Dedifferentiated amniotic fluid mesenchymal stem cell (primary cell): ENCODE measurements around the gene UBXN1.
A peak's percentile ranks its signal among the peaks of the same experiment; 100 is the strongest.
"Not testable (repeated sequence)": the region's sequence is repeated elsewhere in the genome, so short reads cannot be mapped to it uniquely, and the experiment has no call there.

Experiments
- DNase-seq: peaks from one replicate; pipeline ENCODE4 v3.0.0-alpha.2; 2016; ENCODE audit errors: extremely low spot score

The UBXN1 gene

GRCh38 chr11:62708793-62709192, 29.9 kb upstream of the UBXN1 start:
- no peak for DNase-seq

DNA sequence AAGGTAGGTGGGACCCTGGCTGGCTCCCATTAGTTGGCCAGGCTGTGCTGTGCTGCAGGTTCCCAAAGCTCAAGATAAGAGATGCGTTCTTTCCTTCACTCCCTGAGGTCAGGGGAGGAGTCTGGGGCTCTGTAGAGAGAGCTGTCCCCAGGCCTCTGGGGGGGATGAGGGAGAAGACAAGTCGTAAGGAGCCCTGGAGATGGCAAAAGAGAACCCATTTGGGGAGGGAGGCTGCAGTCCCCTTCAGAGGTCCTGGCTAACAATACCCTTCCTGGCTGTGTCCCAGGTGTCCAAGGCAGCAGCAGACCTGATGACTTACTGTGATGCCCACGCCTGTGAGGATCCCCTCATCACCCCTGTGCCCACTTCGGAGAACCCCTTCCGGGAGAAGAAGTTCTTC, 29.5 kb upstream of the UBXN1 start:
- DNase-seq: no peak

DNA sequence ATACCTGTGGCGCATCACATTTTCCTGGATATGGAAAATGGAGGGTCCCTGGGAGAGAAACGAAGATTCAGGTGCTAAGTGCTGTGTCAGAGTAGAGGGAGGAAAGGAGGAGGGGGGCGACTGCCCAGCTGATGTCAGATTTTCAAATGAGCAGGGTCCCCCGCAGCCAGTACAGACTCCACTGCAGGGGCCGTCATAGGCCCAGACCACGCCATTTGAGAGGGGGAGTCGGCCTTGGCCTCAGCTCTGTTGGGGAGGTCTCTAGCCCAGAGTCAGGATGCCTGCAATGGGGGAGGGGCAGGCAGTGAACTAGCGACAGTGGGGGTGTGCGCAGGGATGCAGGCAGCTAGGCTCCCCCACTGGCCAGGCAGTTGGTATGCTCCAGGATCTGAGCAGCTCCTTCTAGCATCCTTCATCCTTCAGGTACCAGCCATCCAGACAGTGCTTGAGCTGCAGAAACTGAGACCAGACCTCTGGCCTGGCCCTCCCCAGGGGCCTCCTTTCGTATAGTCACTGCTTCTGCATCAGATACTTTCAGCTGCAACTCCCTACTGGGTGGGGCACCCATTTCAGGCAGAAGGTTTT, 28.5 kb upstream of the UBXN1 start, which contains the start of the genes BSCL2 and GNG3:
Gene BSCL2 (minus strand): TSS at position 148 of the 585 bp plus-strand sequence. CDS start 229 bp downstream, outside the sequence.
Gene GNG3 (plus strand): TSS at position 400 of the 585 bp plus-strand sequence. CDS start 620 bp downstream, outside the sequence.
- DNase-seq: no peak

GRCh38 chr11:62706850-62707247, 28.0 kb upstream of the UBXN1 start:
- no peak for DNase-seq

DNA sequence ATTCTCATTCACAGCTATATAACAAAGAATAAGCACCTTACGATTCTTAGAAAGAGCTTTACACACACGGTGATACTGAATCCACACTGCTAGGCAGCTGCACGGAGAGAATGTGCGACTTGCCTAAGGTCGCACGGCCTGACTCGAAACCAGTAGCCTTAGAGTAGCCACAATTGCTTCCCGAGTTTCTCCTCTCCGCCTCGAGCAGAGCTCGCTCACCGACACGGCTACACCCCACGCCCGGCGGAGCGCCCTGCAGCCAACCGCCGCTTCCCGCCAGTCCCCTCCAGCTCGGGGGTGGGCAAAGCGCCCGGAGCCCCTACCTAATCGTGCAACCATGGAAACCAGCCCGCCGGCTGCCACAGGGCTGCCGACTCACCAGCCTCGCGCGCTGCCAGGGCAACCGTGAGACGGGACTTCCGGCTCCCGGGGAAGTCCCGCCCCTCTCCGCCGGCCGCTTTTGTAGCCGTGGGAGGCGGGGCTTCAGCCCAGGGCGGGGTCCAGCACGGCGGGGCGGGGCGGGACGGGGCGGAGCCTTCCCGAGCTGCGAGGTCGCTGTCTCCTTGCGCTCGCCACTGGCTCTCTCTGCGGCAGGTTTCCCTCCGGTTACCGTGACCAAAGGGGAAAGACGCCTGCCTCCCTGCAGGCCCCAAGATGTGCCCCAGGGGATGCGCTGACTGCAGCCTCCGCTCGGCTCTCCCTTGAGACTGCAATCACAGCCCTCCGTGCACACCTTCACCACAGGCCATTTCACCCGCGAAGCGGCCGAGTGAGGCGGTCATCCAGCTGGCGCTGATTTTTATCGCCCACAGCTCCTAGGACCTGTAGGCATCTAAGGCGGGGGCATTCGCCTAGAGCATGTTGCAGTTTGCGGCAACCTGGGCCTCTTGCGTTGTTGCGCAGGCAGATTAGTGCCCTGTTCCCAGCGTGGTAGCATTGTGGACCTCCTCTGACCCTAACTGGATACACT, 27.3 kb upstream of the UBXN1 start:
- peak; percentile 89 for DNase-seq

DNA sequence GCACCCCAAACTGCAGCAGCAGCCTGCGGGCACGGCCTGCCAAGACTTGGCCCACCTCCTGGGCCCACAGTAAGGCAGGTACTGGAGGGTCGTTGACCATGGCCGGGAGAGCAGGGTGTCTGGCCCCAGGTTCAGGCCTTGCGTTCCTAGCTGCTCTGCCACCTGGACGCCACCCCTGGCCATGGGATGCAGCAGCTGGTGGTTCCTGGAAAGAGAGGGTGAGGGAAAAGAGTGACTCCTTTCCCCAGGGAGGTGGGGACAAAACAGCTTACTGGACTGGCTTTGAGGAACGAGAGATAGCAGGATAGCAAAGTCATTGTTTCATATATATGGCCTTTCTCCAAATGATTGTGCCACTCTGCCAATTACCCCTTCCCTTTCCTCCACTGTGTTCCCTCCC, 26.5 kb upstream of the UBXN1 start:
- no peak for DNase-seq

- DNase-seq: not testable (repeated sequence)
These were observed 25.0 kb upstream of the UBXN1 start for GRCh38 chr11:62703921-62704320.

DNA sequence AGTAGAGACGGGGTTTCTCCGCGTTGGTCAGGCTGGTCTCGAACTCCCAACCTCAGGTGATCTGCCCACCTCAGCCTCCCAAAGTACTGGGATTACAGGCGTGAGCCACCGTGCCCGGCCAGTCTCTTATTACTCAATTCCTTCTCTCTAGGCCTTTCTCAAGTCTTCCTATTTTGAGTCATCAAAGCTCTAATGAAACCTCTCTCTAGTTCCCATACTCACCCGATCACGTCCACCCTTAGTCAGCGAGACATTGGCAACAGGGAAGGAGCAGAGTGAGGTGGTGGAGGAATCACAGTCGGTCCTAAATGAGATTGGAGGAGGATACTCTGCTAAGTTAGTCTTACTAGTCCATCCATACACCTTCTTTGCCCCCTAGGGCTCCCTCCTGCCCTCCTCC, 23.4 kb upstream of the UBXN1 start:
- DNase-seq: no peak

DNA sequence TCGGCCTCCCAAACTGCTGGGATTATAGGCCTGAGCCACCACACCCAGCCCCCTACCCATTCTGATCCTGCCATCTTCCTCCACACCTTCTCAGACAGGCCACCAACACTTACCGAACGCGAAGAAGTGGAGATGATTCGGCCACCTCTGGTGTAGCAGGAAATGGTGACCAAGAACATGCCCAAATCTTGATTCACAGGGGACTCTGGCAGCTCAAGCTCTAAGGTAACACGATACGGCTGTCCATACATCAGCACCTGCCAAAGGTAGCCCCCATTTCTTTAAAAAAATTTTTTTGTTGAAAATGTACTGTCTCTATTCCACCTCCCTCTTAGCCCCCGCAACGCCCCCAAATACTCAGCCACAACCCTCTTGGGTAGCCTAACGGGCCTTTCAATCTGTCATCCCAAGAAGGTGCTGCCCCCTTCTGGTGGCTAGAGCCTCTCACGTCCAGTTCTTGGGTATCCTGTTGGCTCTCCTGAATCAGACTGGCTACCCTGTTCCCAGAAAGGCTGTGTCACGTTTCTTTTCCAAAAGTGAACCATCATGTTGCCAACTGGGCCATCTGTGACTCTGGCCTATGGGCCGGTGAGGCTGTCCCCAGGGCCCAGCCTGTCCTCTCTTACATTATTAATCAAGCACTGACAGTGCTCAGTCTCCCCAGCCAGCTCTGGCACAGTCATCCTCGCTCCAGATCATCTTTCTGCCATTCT, 15.7 kb upstream of the UBXN1 start:
- DNase-seq: peak; percentile 76

GRCh38 chr11:62693624-62694023, 14.8 kb upstream of the UBXN1 start:
- DNase-seq: not testable (repeated sequence)

DNA sequence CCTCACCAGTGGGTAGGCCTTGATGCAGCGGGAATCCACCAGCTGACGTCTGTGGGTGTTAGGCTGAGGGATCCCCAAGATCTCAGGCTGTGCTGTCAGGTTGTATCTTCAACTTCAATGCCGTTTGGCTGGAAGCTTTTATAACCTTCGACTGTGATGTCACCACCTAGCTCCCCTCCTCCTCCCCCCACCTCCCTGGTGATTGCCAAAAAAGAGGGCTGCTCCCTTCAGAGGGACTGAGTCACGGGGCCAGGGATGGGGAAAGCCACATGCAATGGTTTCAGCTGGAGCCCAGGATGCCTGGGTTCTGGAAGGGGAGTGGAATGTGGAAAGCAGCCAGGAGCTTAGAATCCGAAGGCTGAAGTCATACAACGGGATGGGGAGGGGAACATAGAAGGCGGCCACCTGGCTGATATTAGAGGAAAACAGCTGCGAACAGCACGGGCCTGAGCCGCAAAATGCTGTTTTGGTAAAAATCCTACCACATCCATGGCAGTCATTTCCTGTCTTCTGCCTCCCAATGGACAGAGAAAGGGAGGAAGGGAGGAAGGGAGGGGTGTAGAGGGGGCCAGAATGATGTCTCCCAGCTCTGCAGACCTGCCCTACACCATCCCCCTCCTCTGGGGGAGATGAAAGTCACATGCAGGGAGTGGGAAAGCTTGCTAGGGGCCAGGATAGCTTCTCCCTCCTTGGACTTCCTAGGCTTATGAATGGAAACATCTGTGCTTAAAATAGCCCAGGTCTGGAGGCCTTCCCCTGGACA, 10.7 kb upstream of the UBXN1 start, which contains the start of gene LRRN4CL:
Gene LRRN4CL (minus strand): TSS at position 110 of the 763 bp plus-strand sequence. CDS start 1,022 bp downstream, outside the sequence.
- DNase-seq: peak; percentile 96

GRCh38 chr11:62688491-62688890, 9.6 kb upstream of the UBXN1 start:
- no peak for DNase-seq

DNA sequence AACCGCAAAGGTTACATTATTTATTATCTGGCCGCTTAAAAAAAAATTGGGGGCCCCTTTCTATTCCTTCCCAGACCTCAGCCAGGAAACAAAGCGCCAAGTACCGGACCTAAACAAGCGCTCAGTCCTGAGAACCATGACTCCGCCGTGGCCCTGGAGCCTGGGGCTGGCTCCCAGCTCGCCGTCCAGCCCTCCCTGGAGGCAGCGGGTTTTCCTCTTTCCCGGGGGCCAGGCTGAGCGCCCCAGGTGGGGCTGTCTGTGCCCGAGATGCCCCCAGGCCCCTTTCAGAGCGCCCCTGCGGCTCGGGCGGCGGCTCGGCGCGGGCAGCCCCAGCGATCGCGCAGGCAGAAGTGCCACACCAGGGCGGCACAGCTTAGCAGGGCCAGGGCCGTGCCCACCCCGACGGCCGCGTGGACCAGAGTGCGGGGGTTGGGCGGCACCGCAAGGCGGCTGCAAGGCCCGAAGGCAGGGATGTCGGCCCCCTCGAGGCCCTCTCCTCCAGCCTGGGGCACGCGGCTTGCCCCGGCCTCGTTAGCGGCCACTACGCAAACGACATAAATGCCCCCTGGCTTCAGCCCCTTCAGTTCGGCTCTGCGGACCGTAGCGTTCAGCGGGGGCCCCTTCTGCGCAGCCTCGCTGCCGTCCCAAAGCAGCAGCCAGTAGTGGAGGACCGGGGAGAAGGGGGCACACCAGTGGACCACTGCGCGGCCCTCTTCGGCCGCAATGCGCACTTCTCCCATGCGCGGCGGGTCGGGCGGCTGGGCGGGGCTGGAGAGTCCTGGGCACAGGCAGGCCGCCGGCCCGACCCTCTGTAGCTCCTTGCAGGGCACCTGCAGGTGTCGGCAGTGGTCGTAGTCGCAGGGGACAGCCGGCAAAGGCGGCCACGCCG, 8.9 kb upstream of the UBXN1 start:
- DNase-seq: no peak

GRCh38 chr11:62682518-62682917, 3.6 kb upstream of the UBXN1 start:
- DNase-seq: no peak

GRCh38 chr11:62680825-62681240, 2.0 kb upstream of the UBXN1 start:
- DNase-seq: peak; percentile 70

DNA sequence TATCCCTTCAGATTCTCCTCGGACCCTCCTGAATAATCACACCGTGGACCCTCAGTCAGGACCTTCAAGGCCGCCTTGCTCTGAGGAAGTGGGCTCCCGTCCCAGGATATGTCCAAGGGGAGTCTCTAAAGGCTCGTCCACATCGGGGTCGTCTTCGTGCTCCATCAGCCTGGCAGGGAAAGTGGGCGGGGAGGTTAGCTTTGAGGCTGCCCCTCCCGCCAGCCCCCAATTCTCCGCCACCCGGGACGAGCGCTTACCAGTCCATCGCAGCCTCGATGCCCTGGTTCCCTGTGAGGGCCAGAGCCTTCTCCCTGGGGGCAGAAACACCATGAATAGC, 472 bp downstream of the UBXN1 start:
- DNase-seq: no peak

GRCh38 chr11:62677714-62678113, 1.2 kb downstream of the UBXN1 start:
- no peak for DNase-seq

DNA sequence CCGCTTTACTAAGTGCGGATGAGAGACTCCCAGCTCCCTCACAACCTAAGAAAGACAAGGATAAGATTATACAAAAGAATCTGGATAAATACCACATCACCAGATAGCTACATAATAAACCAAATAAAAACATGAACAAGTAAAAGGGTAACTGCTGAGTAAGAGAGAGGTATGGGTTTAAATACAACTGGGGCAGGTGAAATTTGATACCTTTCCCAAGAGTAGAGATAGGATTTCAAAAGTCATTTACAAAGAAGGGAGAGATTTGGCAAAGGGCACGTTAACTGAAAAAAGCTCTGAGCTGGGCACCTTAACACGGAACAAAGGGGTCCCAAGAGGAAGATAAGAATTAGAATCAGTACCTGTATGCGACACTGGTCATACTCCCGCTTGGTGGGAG, 1.7 kb downstream of the UBXN1 start:
- no peak for DNase-seq

DNA sequence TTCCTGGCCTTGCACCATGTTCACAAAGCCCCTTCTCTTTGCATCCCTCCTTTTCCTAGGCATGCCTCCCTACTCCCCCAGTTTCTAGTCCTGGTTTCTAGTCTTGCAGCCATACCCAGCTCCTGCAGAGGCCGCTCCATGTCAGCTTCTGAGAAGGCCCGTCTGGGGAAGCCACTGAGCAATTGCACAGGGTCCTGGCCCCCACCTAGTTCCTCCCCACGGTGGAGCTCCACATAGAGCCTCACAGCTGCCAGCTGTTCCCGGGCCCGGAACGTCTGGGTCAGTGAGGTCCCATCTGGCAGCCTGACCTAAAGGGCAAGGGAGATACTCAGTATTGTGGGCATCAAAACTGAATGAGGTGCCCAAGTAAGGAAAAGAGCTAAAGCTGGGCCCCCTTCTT, 2.2 kb downstream of the UBXN1 start:
- no peak for DNase-seq

GRCh38 chr11:62675415-62675814, 3.5 kb downstream of the UBXN1 start:
- DNase-seq: not testable (repeated sequence)

GRCh38 chr11:62673196-62673525, 5.7 kb downstream of the UBXN1 start:
- no peak for DNase-seq
